Muscle of back (tissue), 11 donors: Measurements from ENCODE around the gene EPN3. TPM values are rescaled to one million over a fixed set of nuclear protein-coding genes. Genes with fewer than 3 reads are reported as not detected.

Experiments used
- DNase-seq, 3 donors: peaks; one replicate each; pipeline versions ENCODE4 v3.0.0 to v3.0.0-alpha.2; 2013
- polyA plus RNA-seq, 10 donors: library from polyadenylated mRNA; unstranded; fragments of 120-200 nt; gene quantifications; one replicate each; pipeline ENCODE4 v1.2.1, GENCODE V29; 2013; ENCODE audit not compliant: insufficient read length in 10 of 10

The EPN3 gene
- polyA plus RNA-seq, 10 donors, result 0.81 to 3.5 (median 1.3) TPM

DNA sequence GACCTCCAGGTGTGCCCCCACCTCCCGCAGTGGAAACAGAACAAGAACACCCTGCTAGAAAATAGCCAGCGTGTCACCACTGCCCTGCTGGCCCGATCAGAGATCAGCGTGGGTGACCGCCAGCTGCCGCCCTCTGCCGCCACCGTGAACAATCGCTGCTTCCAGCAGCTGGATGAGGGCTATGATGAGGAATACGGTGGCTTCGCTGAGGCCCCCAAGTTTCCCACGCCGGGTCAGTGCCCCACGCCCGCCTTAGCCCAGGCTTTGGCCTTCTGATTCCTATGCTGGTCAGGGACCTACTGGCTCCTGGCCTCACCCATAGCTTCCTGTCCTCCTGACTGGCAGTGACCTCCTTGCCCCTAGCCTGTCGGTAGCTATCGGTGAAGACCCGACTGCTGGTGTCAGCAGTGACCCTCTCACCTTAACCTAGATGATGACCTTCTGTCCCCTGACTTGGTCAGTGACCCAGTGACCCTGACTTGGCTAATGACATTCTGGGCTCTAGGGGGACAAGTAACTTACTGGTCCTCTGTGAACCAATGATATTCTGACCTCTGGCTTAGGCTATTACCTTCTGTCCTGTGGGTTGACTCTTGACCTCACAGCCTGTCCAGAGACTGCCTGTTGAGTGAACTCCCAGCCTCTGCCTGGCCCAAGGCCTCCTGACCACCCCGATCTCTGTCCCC is 16.9 kb downstream of the EPN3 start:
- DNase-seq, result no peak

GRCh38 chr17:50549969-50550368 is 17.4 kb downstream of the EPN3 start:
- DNase-seq, result no peak

GRCh38 chr17:50550661-50551432 is 18.3 kb downstream of the EPN3 start:
- peak; percentile 76 to 93 (median 89) for DNase-seq

DNA sequence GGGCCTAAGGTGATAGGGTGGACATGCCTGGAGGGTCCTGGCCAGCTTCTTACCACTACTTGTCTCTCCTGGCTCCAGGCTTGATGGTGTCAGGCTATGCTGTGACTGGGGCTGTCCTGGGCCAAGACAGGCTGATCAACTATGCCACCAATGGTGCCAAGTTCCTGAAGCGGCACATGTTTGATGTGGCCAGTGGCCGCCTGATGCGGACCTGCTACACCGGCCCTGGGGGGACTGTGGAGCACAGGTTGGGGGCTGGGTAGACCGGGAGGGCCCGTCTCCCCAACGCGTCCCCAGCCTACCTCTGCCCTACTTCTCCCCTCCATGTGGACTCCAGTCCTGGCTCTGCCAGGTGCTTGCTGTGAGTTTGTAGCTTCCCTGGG is 18.9 kb downstream of the EPN3 start:
- DNase-seq, result no peak

DNA sequence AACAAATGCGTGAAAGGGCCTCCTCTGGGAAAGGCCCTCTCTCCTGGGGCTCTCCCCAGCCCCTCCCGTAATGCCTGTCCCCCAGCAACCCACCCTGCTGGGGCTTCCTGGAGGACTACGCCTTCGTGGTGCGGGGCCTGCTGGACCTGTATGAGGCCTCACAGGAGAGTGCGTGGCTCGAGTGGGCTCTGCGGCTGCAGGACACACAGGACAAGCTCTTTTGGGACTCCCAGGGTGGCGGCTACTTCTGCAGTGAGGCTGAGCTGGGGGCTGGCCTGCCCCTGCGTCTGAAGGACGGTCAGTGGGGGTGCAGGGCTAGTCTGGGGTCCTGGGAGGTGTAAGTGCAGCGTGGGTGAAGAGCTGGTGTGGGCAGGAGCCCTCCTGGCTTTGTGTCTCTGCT is 19.3 kb downstream of the EPN3 start:
- DNase-seq, result no peak

- no peak for DNase-seq
These were observed 21.7 kb downstream of the EPN3 start for GRCh38 chr17:50554201-50554600.

- DNase-seq, result peak in 2 of 3 donors; percentile 30 to 83
These were observed 24.3 kb downstream of the EPN3 start for GRCh38 chr17:50556803-50557202.

- no peak for DNase-seq
These were observed 25.1 kb downstream of the EPN3 start for GRCh38 chr17:50557630-50558029.

- no peak for DNase-seq
These were observed 25.6 kb downstream of the EPN3 start for GRCh38 chr17:50558091-50558490.

DNA sequence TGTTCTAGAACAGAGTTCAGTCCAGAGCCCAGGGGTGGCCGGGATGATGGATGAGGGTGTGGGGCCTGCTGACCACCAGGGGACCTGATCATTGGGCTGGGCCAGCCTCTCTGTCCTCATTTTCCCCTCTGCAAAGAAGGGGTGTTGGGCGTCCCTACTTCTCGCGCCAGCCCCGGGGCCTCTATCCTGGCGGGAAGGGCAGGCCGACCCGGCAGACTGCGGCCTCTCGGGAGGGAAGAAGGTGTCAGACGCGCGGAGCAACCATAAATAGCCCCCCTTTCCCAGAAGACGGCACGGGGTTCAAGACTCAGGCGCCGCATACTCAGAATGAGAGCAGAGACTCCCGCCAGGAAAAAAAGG is 26.0 kb downstream of the EPN3 start:
- no peak for DNase-seq

DNA sequence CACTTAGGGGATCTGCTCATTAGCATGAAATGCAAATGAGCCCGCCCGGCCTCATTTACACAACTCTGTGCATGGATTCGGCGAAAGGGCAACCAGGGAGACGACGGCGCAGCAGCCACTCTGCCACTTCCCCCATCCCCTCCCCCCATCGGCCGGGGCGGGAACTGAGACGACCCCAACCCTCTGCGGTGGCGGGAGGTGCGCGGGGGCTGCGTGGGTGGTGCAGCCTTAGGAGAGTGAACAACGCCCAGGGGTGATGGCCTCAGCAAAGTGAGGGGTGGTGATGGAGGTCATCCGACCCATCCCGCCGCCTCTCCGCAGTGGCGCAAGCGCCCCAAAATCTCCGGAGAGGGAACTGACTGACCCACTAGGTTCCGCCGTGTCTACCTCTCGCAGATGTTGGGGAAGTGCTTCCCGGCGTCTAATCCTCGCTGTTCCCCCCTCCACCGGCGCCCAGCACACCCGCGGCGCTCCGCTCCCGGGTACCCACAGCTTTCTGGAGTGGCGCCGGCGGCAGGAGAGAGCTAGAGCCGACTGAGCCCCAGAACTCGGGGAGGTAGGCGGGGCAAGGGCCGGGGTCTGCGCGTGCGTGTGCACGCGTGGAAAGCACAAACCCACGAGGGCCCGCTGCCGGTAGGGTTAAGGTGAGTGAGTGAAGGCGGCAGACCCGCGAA is 26.5 kb downstream of the EPN3 start:
- DNase-seq, result peak in 1 of 3 donors; percentile 53

- no peak for DNase-seq
These were observed 27.2 kb downstream of the EPN3 start for GRCh38 chr17:50559674-50560184.

GRCh38 chr17:50560185-50560824 is 27.8 kb downstream of the EPN3 start, which contains the start of gene CACNA1G:
Gene CACNA1G (plus strand): TSS chr17:50560715. CDS start chr17:50561460, 745 bp downstream.
- DNase-seq, result peak; percentile 90 to 99 (median 95)

DNA sequence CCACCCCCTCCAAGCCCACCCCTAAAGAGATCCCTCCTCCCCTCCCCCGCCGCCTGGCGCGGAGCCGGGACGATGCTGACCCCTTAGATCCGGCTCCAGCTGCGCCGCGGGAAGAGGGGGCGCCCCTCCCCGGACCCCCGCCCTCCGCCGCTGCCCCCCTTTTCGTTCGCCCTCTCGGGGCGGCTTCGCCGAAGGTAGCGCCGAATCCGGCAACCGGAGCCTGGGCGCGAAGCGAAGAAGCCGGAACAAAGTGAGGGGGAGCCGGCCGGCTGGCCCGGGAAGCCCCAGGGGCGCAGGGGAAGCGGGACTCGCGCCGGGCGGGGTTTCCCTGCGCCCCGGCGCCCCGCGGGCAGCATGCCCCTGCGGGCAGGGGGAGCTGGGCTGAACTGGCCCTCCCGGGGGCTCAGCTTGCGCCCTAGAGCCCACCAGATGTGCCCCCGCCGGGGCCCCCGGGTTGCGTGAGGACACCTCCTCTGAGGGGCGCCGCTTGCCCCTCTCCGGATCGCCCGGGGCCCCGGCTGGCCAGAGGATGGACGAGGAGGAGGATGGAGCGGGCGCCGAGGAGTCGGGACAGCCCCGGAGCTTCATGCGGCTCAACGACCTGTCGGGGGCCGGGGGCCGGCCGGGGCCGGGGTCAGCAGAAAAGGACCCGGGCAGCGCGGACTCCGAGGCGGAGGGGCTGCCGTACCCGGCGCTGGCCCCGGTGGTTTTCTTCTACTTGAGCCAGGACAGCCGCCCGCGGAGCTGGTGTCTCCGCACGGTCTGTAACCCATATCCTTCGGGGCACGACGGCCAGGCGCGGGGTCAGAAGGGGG is 28.6 kb downstream of the EPN3 start:
- DNase-seq, result peak in 1 of 3 donors; percentile 57

- DNase-seq, result no peak
These were observed 29.2 kb downstream of the EPN3 start for GRCh38 chr17:50561746-50562141.

- DNase-seq, result peak in 1 of 3 donors; percentile 69
These were observed 29.9 kb downstream of the EPN3 start for GRCh38 chr17:50562242-50563091.

GRCh38 chr17:50563092-50563511 is 30.6 kb downstream of the EPN3 start:
- peak in 1 of 3 donors; percentile 61 for DNase-seq

DNA sequence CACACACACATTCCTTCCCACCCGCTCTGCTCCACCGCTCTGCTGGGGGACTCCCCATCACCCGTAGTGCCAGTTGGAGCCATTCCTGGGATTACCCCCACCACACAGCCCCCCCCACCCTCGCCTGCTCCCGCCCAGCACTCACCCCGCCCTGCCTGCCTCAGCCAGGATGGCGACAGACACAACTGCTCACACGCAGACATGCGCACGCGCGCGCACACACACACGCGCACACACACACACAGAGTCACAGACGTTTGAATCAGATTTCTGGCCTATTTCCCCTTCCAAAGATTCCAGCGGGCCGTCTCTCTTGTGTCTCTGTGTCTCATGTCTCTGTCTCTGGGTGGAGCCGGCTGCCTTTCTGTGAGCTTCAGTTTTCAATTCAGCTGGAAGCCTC is 32.4 kb downstream of the EPN3 start:
- DNase-seq, result peak; percentile 89 to 96 (median 92)

DNA sequence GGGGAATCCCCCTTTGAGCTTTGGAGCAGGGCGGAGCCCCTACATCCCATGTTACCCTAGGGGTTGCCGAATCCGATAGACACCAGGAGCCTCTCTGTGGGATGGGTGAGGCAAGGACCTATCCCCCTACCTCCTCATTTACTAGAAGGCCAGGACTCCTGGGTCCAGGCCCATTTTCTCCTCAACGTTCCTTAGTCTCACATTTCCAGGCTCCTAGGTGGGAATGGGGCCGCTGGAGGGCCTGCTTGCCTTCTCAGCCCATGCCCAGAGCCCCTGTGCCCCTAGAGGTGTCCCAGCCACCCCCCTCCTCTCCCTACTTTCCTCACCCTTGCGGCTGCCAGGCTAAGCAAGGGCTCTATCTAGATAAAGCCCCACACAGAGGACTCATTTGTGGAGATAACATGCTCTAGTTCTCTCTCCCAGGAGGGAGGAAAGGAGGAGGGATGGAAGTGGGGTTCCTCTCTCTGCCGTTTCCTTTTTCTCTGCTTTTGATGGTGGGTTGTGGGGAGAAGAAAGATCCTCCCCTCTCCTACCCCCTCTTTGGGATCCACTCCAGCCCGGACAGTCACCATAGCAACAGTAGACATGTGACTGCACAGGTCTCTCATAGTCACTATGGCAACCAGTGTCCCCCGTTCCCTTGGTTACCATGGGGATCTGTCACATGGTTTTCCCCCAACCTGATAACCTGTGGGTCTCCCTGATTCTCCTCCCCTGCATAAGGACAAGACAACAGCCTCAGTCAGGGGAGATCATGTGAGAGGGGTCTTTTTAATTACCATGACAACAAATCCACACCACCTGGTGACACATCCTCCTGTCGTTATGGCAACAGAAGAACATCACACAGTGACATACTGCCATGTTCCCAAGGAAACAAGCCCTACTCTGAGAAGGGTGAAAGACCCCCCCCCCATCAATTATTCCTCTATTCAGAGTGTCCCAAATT is 33.1 kb downstream of the EPN3 start:
- DNase-seq, result peak in 1 of 3 donors; percentile 81
